ENCODE measurements around the gene STRN4. TPM values are rescaled to one million over a fixed set of nuclear protein-coding genes. Genes with fewer than 3 reads are reported as not detected.

STRN4 gene
- total RNA-seq, 4 donors from 2014 or later, result 37.7 to 73.7 (median 43.0) TPM

DNA sequence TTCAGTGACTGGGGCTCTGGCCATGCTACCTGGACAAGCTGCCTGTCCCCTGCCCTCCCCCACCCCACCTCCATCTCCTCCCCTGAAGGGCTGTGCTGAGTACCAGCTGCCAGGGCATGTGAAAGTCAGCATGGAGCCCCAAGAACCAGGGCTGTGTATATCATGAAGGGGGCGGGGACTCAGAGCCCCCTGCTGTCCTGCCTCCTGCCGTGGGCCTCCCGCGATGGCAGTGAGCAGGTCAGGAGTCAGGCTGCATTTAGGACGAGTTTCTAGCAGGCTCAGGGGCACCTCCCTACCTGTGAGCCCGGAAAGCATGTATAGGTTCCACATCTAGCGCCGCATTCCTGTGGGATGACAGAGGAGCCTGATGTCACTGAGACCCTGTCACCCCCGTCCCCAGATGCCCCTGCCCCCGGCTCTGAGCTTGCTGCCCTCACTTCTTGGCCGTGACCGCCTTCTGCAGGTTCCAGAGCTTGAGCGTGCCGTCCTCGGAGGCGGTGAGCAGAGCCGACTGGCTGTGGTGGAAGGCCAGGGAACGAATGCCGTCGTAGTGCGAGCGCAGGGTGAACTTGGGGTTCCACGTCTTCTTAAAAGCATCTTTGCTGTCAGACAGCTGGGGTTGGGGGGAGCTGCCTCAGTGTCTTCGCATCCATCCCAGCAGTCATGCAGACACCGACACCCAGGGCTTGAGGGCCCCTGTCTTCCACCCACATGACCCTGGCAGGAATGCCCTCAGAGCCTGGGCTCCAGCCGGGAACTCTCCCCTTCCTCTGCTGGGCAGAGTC, 21.0 kb downstream of the STRN4 start:
- TF ChIP-seq, protein P1, sequence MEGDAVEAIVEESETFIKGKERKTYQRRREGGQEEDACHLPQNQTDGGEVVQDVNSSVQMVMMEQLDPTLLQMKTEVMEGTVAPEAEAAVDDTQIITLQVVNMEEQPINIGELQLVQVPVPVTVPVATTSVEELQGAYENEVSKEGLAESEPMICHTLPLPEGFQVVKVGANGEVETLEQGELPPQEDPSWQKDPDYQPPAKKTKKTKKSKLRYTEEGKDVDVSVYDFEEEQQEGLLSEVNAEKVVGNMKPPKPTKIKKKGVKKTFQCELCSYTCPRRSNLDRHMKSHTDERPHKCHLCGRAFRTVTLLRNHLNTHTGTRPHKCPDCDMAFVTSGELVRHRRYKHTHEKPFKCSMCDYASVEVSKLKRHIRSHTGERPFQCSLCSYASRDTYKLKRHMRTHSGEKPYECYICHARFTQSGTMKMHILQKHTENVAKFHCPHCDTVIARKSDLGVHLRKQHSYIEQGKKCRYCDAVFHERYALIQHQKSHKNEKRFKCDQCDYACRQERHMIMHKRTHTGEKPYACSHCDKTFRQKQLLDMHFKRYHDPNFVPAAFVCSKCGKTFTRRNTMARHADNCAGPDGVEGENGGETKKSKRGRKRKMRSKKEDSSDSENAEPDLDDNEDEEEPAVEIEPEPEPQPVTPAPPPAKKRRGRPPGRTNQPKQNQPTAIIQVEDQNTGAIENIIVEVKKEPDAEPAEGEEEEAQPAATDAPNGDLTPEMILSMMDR (IDR thresholded peaks at IDR 0.05; ENCODE audit: low read depth), result no peak

DNA sequence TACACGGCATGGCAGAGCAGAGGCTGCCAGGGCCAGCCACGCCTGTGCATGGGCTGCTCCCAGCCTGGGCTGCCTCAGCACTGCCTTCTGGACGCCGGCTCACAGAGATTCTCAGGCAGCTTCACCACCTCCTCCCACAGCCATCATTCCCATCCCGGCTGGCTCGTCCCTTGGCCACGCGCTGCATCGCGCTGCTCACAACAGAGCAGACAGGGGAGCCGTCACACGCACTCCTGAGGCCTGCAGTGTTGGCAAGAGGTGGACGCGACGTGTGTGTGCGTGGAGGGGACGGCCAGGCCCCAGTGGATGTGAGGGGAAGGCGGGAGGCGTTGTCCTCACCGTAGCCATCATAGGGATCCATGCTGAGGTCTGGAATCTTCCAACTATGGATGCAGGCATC, 21.8 kb downstream of the STRN4 start:
- TF ChIP-seq, protein P1 (IDR thresholded peaks at IDR 0.05; ENCODE audit: low read depth), result no peak

DNA sequence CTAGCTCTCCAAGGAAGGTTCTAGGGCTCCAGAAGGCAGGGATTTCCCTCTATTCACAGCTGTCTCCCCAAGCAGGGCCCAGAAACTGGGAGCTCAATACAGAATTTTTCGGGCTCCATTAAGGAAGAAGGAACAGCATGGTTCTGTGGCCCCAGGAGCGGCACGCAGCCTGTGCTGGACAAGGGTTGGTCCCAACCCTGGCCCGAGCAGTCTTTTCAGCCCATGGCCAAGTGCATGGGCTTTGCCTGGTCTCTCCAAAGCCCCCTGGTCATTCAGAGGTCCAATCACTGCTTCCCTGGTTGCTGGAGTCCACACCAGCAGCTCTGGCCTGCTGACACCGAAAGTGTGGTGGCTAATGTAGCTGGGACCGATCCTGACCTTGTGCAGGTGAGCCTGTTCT, 22.8 kb downstream of the STRN4 start:
- TF ChIP-seq, protein P1 (IDR thresholded peaks at IDR 0.05; ENCODE audit: low read depth), result no peak

DNA sequence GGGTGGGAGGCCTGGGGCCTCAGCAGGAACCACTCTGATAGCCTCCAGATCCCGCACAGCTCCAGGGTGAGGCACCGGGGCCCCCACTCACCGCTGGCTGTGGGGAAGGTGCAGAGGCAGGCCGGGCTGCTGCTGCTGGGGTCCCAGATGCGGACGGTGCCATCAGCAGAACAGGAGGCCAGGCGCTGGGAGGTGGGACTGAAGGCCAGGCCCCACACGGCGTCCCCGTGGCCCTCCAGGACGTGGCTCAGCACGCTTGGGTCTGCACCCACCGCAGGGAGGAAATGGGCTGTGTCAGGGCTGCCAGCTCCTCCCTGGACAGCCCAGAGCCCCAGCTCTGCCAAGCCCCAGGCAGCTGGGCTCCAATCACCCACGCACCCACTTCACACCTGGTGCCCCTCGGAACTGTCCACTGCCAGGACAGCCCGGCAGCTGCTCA, 23.2 kb downstream of the STRN4 start:
- TF ChIP-seq, protein P1 (IDR thresholded peaks at IDR 0.05; ENCODE audit: low read depth), result no peak

DNA sequence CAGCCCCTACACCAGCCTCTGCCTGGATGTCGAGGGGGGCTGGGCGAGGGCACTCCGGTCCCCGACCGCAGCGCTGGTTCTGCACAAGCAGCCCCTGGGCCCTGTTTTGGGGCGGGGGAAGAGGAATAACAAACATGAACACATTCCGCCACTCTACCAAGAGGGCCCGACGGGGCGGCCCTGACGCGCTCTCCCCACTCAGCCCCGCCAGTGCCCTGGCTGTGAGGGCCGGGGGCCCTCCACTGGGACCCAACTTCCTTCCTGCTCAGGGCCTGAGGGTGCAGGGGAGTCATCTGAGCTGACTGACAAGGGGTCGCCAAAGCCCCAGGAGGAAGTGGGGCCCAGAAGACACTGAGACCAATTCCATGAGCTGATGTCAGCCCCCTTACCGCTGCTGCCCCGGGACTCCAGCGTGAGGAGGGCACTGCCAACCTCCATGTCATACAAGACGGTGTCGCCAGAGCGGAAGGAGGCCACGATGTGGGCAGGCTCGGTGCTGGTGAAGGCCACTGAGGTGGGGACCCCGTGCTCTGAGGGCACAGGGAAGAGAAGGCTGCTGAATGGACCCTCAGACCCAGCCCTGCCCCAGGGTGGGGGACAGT, 23.7 kb downstream of the STRN4 start:
- TF ChIP-seq, protein P1 (IDR thresholded peaks at IDR 0.05; ENCODE audit: low read depth), result no peak

DNA sequence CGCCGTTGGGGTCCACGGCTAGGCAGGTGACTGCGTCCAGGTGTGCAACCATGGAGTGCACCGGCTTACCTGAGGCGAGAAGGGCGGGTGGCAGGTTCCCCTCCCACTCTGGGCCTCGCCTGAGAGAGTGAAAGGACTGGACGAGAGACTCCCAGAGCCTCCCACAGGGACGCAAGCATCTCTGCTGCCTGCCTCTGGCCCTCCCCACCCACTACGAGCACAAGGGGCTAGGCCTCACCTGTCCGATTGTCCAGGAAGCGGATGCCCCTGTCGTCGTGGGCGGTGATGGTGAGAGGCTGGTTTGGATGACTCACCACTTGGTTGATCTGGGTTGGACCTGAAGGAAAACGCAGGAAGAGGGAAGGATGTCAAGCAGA, 24.3 kb downstream of the STRN4 start:
- TF ChIP-seq, protein P1 (IDR thresholded peaks at IDR 0.05; ENCODE audit: low read depth), result no peak

DNA sequence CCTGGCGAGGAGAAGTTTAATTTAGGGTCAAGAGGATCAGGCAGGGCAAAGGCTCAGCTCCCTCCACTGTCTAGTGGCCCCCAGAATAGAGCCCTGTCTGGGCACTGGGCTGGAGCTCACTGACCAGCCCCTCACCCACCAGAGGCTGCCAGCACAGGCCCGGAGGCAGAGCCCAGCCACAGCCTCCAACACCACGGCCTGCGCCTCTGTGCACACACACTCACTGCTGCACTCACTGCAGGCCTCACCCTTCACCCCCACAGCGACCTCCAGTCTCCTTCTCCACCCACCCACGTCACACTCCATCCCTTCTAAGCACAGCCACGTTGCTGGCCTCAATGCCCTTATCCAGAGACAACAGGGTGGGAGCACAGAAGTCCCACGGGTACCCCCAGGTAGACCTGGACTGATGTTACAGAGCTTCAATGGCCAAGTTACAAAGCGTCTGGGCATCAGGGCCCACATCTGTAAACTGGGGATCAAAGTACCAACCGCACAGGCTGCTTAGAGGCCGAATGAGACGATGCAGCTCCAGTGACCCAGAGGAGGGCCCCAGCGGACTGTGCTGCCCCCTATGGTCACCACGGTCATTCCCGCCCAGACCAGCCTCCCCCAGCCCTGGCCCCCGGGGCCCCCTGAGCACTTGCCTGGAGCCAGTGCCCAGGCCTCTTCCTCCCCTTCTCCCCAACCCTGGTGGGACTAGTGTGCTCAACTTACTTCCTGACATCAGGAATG, 24.8 kb downstream of the STRN4 start:
- TF ChIP-seq, protein P1 (IDR thresholded peaks at IDR 0.05; ENCODE audit: low read depth), result no peak

Measured in subcutaneous adipose tissue (tissue), 4 donors.